ENCODE results near the gene HHAT.

DNA sequence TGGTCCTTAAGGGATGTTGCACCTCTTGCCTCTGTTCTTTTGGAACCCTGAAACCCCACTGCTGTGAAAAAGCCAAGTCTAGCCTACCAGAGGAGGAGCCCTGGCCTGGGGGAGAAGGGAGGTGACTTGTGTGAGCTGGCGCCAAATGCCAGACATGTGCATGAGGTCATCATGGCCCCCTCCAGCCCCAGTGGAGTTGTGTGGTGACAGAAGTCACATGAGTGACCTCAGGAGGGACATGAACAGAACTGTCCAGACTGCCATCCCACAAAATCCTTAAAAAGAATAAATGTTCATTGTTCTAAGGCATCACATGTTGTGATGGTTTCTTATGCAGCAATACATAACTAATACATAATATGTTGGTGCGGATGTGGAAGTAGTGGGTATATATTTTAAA, 10.8 kb downstream of the HHAT start:
- TF ChIP-seq, protein P1, sequence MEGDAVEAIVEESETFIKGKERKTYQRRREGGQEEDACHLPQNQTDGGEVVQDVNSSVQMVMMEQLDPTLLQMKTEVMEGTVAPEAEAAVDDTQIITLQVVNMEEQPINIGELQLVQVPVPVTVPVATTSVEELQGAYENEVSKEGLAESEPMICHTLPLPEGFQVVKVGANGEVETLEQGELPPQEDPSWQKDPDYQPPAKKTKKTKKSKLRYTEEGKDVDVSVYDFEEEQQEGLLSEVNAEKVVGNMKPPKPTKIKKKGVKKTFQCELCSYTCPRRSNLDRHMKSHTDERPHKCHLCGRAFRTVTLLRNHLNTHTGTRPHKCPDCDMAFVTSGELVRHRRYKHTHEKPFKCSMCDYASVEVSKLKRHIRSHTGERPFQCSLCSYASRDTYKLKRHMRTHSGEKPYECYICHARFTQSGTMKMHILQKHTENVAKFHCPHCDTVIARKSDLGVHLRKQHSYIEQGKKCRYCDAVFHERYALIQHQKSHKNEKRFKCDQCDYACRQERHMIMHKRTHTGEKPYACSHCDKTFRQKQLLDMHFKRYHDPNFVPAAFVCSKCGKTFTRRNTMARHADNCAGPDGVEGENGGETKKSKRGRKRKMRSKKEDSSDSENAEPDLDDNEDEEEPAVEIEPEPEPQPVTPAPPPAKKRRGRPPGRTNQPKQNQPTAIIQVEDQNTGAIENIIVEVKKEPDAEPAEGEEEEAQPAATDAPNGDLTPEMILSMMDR (optimal IDR thresholded peaks at IDR 0.05 in 1 of 3, IDR thresholded peaks at IDR 0.05 in 1 of 3, conservative IDR thresholded peaks at IDR 0.05 in 1 of 3; ENCODE audit: extremely low read depth in 1 of 3, insufficient read depth in 2 of 3, low read length in 3 of 3), result no peak
- TF ChIP-seq EZH2 (IDR thresholded peaks at IDR 0.05; ENCODE audit: low read length), result no peak
